Fibroblast of the aortic adventitia (primary cell): Measurements from ENCODE around the gene SLIT3. TPM values are rescaled to one million over a fixed set of nuclear protein-coding genes. Genes with fewer than 3 reads are reported as not detected.

Experiments
- DNase-seq: peaks from one replicate; pipeline ENCODE4 v3.0.0-alpha.2; 2010; ENCODE audit warnings: low read depth
- H3K4me3 ChIP-seq: 2 replicates; pipeline ENCODE4 v1.5.1; 2011; ENCODE audit warnings: low read depth, mild to moderate bottlenecking, control low read depth, low read length, moderate library complexity
- CTCF ChIP-seq: IDR thresholded peaks from 2 replicates; pipeline ENCODE4 v1.5.1; 2011; ENCODE audit warnings: mild to moderate bottlenecking, low read length, control low read depth, inconsistent platforms; ENCODE audit not compliant: insufficient read depth
- total RNA-seq: library from RNA; depleted of rRNA; stranded (reverse); fragments of >200 nt; gene quantifications from 2 replicates; pipeline ENCODE4 v1.2.3, GENCODE V29; 2012; ENCODE audit warnings: low replicate concordance

SLIT3 gene
- total RNA-seq, 1 donor, result 65.3 TPM

- no peak for TF ChIP-seq CTCF
- DNase-seq, result no peak
Observed at GRCh38 chr5:169085636-169086035, 215.3 kb downstream of the SLIT3 start.

GRCh38 chr5:169085212-169085611 is 215.7 kb downstream of the SLIT3 start:
- TF ChIP-seq CTCF, result no peak
- no peak for DNase-seq
- H3K4me3 ChIP-seq, result no peak overlapping the region

More at GRCh38 chr5:169085636-169086035, 215.3 kb downstream of the SLIT3 start:
- no peak overlapping the region for H3K4me3 ChIP-seq

- DNase-seq, result no peak
Observed at GRCh38 chr5:169084775-169085174, 216.2 kb downstream of the SLIT3 start.

GRCh38 chr5:169083394-169084018 is 217.4 kb downstream of the SLIT3 start:
- TF ChIP-seq CTCF, result no peak
- no peak overlapping the region for H3K4me3 ChIP-seq
- no peak for DNase-seq

More at GRCh38 chr5:169084775-169085174, 216.2 kb downstream of the SLIT3 start:
- H3K4me3 ChIP-seq, result no peak overlapping the region
- TF ChIP-seq CTCF, result no peak

- no peak for DNase-seq
- H3K4me3 ChIP-seq, result no peak overlapping the region
- TF ChIP-seq CTCF, result no peak
Observed at GRCh38 chr5:169081000-169081724, 219.8 kb downstream of the SLIT3 start.

- TF ChIP-seq CTCF, result no peak
- no peak overlapping the region for H3K4me3 ChIP-seq
- DNase-seq, result no peak
Observed at GRCh38 chr5:169080448-169080911, 220.5 kb downstream of the SLIT3 start.
